Adrenal gland (tissue), 12 donors: Measurements from ENCODE around the gene LHX4. TPM values are rescaled to one million over a fixed set of nuclear protein-coding genes. Genes with fewer than 3 reads are reported as not detected.

ENCODE experiments used
- DNase-seq, 7 donors: peaks; one replicate each; pipeline ENCODE4 v3.0.0-alpha.2; 2019 to 2020
- H3K27ac ChIP-seq, 5 donors: fragments of 200-600 bp; sonication (generic) in 4 of 5; 1 replicate in 3 of 5; 2 replicates in 2 of 5; pipeline versions ENCODE4 v1.5.1 to v1.8.0; 2016 to 2020; ENCODE audit warnings: mild to moderate bottlenecking in 1 of 5
- H3K27me3 ChIP-seq: fragments of 200-600 bp; 2 replicates; pipeline ENCODE4 v1.8.0; 2021
- H3K36me3 ChIP-seq, 2 donors: fragments of 200-600 bp; replicated peaks in 1 of 2; 1 replicate in 1 of 2; 2 replicates in 1 of 2; pipeline versions ENCODE4 v1.5.1 to v1.8.0; 2018 to 2022
- H3K4me1 ChIP-seq, 2 donors: fragments of 200-600 bp; replicated peaks in 1 of 2; 1 replicate in 1 of 2; 2 replicates in 1 of 2; pipeline versions ENCODE4 v1.5.1 to v1.8.0; 2018 to 2021
- H3K4me3 ChIP-seq, 4 donors: fragments of 200-600 bp; sonication (generic) in 3 of 4; one replicate each; pipeline ENCODE4 v1.5.1; 2016 to 2018
- H3K9me3 ChIP-seq, 3 donors: fragments of 200-600 bp; sonication (generic) in 1 of 3; replicated peaks in 1 of 3; 1 replicate in 2 of 3; 2 replicates in 1 of 3; pipeline versions ENCODE4 v1.5.1 to v1.8.0; 2016 to 2021
- CTCF ChIP-seq, 6 experiments: fragments of 450-650 bp in 4 of 6; fragments of 200-600 bp in 2 of 6; sonication (generic) in 1 of 6; IDR thresholded peaks; 1 replicate in 5 of 6; 2 replicates in 1 of 6; pipeline versions ENCODE4 v1.5.1 to v1.8.0; 2016 to 2021; ENCODE audit warnings: antibody characterized with exemption in 6 of 6, mild to moderate bottlenecking in 2 of 6, moderate library complexity in 1 of 6
- POLR2A ChIP-seq, 2 donors: fragments of 450-650 bp; IDR thresholded peaks; one replicate each; pipeline ENCODE4 v1.6.1; 2017; ENCODE audit warnings: antibody characterized with exemption in 2 of 2, mild to moderate bottlenecking in 2 of 2, moderate library complexity in 1 of 2
- WGBS, 4 donors: extraction: QIAGEN DNeasy Blood & Tissue Kit in 2 of 4; methylation state at CpG; one replicate each; pipeline versions ENCODE4 v1.1.5 to v1.1.7; 2013 to 2017; 5-methylcytosine and 5-hydroxymethylcytosine counted together
- intact Hi-C, 2 donors: fragments of 100-400 bp; cut with DNase I; formaldehyde crosslinking; loops; one replicate each; pipeline versions ENCODE4 v1.14.1 to v1.15.0; 2022 to 2023
- polyA plus RNA-seq, 3 donors: library from polyadenylated mRNA; stranded (reverse); fragments of 200-250 nt in 2 of 3; fragments of 350-450 nt in 1 of 3; fragmentation: Illumina TruSeq in 1 of 3; extraction: RNeasy Lipid Tissue Mini Kit (QIAGEN cat#74804) in 1 of 3; gene quantifications; one replicate each; pipeline ENCODE4 v1.2.3, GENCODE V29; 2013 to 2014
- total RNA-seq, 9 donors: library from RNA; depleted of rRNA in 4 of 9; stranded (reverse); fragments of >200 nt in 4 of 9; fragments of 120-200 nt in 1 of 9; fragmentation: NEBNext Ultra II Directional in 1 of 9; extraction: Animal tissue kit (Norgen Biotek cat#: 25700) in 1 of 9; gene quantifications; one replicate each; pipeline versions ENCODE4 v1.1.0 to v1.2.4, GENCODE V29; 2013 to 2023
- donor health status: healthy with polysubstance abuse.
- donor health status: Bipolar disorder and iron deficiency.
- donor health status: DM: yes; HTN: yes; CAD: no.
- donor health status: DM: no; HTN: no; CAD: no.
- donor health status: DM: no; HTN: no; CAD: no.
- donor health status: DM: yes; HTN: yes; CAD: no.

LHX4 gene
- total and polyA plus RNA-seq, 12 donors: not detected

DNA sequence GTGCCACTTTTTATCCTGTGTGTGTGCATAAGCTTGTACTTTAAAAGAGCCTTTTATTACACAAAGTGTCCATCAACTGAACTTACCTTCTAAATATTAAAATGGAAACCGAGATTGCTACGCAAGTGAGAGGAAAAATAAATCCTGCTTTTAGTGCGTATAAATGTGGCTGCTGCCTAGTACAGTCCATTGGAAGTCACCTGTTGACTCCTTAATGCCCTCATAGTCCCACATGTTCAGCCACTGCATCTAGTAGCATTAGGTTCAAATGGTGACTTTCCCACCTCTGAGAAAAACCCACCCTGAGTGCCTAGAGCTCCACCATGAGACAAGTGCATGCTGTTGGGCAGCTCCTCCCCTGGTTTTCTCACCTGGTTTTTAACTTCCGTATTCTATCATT, 53.0 kb downstream of the LHX4 start:
- no peak for TF ChIP-seq CTCF (IDR thresholded peaks at IDR 0.05)
- no peak for TF ChIP-seq POLR2A (IDR thresholded peaks at IDR 0.05)
- peaks cover 11 to 12% of the 10 kb centered on the region in 2 donors for H3K4me1 ChIP-seq
- H3K36me3 ChIP-seq: no peaks in the 10 kb centered on the region
- WGBS, 4 donors: 86 to 90% (median 88%) methylated on average over 4 of the region's 4 CpGs
- no peak for DNase-seq
- no peak overlapping the region for H3K4me3 ChIP-seq
- H3K9me3 ChIP-seq: no peaks in the 10 kb centered on the region
- no peak overlapping the region for H3K27ac ChIP-seq
- intact Hi-C loops: no loop called here
- H3K27me3 ChIP-seq: no peaks in the 10 kb centered on the region

GRCh38 chr1:180286417-180286816, 56.4 kb downstream of the LHX4 start:
- H3K36me3 ChIP-seq: no peaks in the 10 kb centered on the region
- H3K4me1 ChIP-seq: peaks cover 11 to 32% of the 10 kb centered on the region in 2 donors
- TF ChIP-seq POLR2A (IDR thresholded peaks at IDR 0.05) (no peak), CTCF (IDR thresholded peaks at IDR 0.05) (no peak)
- H3K4me3 ChIP-seq: no peak overlapping the region
- H3K27ac ChIP-seq: no peak overlapping the region
- no peaks in the 10 kb centered on the region for H3K9me3 ChIP-seq
- no peaks in the 10 kb centered on the region for H3K27me3 ChIP-seq
- intact Hi-C loops: no loop called here
- DNase-seq: no peak

DNA sequence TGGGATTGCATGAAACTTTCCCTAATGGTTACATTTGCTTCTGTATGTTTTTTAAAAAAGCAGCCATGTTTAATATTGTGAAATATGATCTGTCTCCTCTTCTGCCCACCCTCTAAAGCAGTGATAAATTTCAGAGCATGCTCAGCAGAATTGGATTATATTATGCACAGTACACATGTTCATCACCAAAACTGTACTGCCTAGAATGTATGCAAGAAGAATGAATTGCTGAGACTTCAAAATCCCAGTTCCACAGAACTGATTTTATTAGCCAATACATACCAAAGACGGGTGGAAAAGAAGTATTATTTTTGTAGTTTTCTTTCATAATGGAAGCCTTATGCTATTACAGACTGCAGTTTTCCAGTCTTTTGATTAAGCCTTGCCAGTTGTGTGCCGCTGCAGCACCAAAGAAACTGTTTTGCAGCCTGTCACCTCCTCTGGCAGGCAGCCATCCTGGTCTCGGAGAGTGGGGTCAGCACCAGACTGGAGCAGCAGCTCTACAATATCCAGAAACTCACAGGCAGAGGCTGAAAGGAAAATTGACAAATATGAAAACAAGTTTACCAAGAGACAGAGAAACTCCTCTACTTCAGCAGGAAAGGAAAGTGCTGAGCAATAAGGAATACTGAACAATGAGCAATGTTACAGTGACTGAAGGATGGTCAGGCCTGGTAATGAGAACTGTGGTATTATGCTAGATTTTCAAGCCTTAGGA, 58.1 kb downstream of the LHX4 start:
- 39 to 60% (median 54%) methylated on average over 3 of the region's 3 CpGs for WGBS, 4 donors
- Histone ChIP-seq H3K4me3 (no peak overlapping the region), H3K36me3 (no peaks in the 10 kb centered on the region), H3K4me1 (peaks cover 0 to 24% of the 10 kb centered on the region in 2 donors), H3K27ac (peak overlapping the region in 2 of 5 donors; percentile 21 to 35), H3K9me3 (no peaks in the 10 kb centered on the region), H3K27me3 (no peaks in the 10 kb centered on the region)
- intact Hi-C loops: no loop called here
- DNase-seq: peak in 3 of 7 donors; percentile 22 to 26 (median 24)
- TF ChIP-seq POLR2A (IDR thresholded peaks at IDR 0.05) (no peak), CTCF (IDR thresholded peaks at IDR 0.05) (no peak)

DNA sequence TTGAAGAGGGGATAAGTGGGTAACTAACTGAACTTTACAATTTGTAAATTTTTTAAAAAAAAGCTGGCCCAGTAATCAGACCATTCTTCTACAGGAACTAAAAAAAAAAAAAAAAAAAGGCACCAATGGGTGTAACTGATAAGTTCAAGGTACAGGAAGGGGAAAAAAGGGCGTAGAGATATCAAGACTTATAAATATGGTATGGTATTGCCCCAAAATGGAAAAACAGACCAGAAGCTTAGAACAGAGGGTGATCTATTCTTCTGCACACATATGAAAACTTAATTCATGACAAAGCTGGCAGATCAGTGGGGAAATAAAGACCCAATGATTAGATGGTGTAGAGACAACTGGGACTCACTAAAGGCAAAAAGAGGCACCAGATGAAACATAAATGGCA, 58.9 kb downstream of the LHX4 start:
- Histone ChIP-seq H3K27ac (no peak overlapping the region), H3K9me3 (no peaks in the 10 kb centered on the region), H3K4me3 (no peak overlapping the region), H3K36me3 (no peaks in the 10 kb centered on the region), H3K4me1 (peaks cover 0 to 24% of the 10 kb centered on the region in 2 donors), H3K27me3 (no peaks in the 10 kb centered on the region)
- 79 to 90% (median 85%) methylated on average over 1 of the region's 1 CpG for WGBS, 4 donors
- intact Hi-C loops: no loop called here
- no peak for TF ChIP-seq POLR2A (IDR thresholded peaks at IDR 0.05)
- TF ChIP-seq CTCF (IDR thresholded peaks at IDR 0.05): no peak
- DNase-seq: no peak
